Forelimb muscle (tissue), 1 donor: Measurements from ENCODE around the gene ENC1. TPM values are rescaled to one million over a fixed set of nuclear protein-coding genes. Genes with fewer than 3 reads are reported as not detected.

ENCODE experiments used
- DNase-seq: peaks from one replicate; pipeline ENCODE4 v3.0.0-alpha.2; 2013; ENCODE audit warnings: low read depth
- polyA plus RNA-seq: library from polyadenylated mRNA; unstranded; fragments of 120-200 nt; gene quantifications from one replicate; pipeline ENCODE4 v1.2.1, GENCODE V29; 2013; ENCODE audit not compliant: insufficient read length

The ENC1 gene
- polyA plus RNA-seq, 1 donor = 22.2 TPM

GRCh38 chr5:74655716-74656115, 15.2 kb upstream of the ENC1 start:
- DNase-seq = no peak

GRCh38 chr5:74655206-74655605, 14.7 kb upstream of the ENC1 start:
- no peak for DNase-seq

DNA sequence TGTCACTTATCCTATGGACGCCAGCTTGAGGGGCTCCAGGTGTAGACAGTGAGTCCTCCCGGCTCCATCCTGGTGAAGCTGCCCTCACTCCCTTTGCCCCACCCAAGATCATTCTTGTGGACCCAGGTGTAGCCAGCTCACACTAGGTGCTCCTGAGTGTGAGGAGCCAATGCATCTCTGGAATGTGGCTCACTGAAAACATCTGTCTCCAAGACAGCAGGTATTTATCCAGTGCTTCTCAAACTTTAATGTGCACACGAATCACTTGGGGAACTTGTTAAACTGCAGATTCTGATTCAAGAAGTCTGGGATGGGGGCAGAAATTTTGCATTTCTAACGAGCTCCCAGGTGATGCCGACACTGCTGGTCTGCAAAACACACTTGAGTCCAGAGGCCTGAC, 13.5 kb upstream of the ENC1 start:
- DNase-seq = no peak

DNA sequence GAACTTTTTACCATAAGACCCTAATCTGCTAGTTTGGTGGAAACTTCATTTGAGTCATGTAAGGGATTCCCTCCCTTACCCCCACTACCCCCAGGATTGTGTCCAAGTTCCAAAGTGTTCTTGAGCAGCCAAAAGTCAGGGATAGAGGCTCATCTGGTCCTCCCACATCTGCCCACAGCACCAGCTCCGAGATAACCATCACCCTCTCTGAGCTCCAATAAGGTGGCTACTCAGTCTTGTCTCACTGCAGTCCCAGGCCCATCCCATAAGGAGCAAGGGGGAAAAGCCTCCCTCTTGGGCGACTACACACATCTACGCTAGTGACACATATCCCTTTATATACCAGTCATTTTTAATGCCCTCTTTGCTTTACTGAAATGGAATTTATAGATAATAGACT, 12.0 kb upstream of the ENC1 start:
- no peak for DNase-seq

DNA sequence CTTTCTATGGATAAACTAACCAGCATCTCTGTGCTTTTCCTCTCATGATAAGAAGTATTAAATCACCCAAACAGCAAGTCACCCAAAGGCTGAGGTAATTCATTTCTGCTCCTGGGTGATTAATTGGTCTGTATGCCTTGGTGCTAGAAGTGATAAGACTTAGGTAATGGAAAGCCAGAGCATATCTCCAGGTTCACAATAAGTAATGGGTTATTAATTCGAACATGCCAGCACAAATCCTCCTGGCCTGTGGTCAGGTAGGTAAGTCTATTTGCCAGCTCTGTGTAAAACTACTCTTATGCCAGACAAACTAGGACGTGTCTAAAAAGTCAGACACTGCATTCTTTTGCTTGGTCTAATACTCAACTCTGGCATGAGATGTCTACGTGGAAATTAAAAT, 11.2 kb upstream of the ENC1 start:
- no peak for DNase-seq

DNA sequence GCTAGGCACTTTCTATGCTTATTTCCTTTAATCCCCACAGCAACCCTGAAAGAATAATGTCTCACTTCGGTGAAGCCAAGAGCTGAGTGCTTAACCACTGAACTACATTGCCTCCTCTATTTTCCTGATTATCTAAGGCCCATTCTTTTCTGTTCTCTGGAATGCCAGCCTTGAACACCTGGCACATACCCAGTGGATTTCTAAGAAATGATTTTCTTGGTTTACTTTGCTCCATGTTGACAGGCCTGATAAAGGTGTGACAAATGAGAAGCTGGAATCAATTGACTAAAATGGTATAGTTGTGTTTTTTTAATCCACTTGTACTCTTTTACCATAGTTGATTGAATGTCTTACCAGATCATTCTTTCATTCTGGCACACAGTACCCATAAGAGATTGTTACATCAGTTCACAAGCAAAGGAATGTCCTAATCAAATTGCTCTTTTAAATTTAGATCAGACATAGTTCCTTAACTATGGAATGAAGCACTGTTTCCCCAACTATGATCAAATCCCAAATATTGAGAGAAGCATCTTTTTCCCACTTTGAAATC, 9.0 kb upstream of the ENC1 start:
- DNase-seq = no peak

DNA sequence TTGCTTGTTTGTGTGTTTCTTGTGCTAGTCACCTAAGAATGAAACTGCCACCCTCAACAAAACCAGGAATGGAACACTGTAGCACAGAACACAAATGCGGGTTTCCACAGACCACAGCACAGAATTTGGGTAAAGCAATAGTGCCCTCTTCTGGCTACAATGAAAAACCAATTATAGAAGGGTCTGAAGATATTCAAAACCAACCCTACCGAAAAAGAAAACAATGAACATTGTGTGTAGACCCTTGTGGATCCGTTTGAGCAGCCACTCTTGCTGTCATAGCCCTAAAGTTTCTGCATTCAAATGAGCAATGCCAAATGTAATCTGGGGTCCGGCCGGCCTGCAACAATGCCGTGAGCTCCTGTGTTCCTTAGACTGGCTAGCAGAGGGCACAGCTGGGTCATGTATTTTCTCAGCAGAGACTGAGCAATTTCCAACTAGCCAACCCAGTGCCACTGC, 8.3 kb upstream of the ENC1 start:
- no peak for DNase-seq

GRCh38 chr5:74647096-74647495, 6.6 kb upstream of the ENC1 start:
- no peak for DNase-seq

GRCh38 chr5:74643111-74643562, 2.6 kb upstream of the ENC1 start:
- DNase-seq = no peak

DNA sequence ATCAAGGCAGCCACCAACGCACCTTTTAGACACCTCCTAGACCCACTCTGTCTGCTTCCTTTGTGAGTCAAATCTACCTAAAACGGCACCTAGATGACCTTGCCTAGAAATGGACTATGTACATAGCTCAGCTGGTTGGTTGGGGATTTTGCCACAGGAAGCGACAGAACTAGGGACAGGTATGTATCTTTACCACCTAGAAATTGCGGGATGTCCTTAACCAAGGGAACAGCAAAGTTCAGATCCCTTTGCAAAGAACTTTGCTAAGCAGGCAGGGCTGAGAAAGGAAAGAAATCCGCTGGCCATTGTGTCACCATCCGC, 2.0 kb upstream of the ENC1 start:
- no peak for DNase-seq

DNA sequence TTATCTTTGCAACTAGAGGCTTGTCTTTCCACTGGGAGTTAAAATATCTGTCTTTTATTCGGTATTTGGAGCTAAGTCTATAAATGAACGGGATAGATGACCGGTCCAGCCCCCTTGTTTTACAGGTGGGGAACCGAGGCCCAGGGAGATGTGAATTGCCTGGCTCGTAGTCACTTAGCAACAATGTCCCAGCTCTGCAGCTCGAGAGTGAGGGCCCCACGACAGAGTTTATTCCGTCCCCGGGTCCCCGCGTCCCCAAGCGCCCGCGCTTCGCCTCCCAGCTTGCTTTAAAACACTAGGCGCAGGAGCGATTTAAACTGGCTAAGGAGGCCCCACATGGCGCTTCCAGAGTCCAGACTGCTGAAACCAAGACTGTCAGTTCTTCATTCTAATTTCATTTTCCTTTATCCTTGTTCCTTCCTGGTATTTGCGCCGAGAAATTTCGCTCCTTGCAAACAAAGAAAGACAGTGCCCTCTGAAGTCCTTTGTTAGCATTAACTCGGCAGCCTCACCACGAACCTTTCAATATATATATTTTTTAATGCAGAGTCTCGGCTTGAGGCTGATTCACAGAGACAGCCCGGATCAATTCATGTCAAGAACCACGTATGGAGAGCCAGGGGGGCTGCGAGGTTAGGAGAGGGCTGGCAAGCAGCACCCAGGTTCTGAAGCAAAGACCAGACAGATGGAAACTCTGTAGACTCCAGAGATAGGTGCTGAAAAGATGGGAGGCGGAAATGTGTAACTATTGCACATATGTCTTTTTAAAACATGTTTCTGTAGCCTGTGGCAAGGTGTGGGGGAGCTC, 1.4 kb upstream of the ENC1 start:
- peak; percentile 81 for DNase-seq

GRCh38 chr5:74640954-74641734, 616 bp upstream of the ENC1 start:
- no peak for DNase-seq

GRCh38 chr5:74639807-74640449, 600 bp downstream of the ENC1 start:
- no peak for DNase-seq

- no peak for DNase-seq
These were observed 1.3 kb downstream of the ENC1 start for GRCh38 chr5:74638970-74639806.

- DNase-seq = no peak
These were observed 2.0 kb downstream of the ENC1 start for GRCh38 chr5:74638544-74638969.

- no peak for DNase-seq
These were observed 4.0 kb downstream of the ENC1 start for GRCh38 chr5:74636552-74636951.

DNA sequence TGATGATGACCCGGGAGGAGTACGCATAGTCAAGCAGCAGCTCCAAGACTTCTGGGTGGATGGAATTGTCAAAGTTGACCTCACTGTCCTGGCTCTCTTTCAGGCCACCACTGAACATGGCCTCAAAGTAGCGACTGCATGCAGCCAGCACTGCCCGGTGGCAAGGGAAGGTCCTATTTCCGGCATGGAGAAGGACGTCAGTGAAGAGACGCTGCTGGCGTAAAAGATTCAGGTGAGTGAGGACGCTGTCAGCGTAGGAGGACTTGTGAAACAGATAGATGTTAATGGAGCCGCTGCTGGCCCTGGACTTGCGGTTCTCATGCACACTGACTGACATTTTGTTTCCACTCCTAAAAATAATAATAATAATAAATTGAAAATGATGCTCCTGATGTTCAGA, 4.4 kb downstream of the ENC1 start:
- no peak for DNase-seq

DNA sequence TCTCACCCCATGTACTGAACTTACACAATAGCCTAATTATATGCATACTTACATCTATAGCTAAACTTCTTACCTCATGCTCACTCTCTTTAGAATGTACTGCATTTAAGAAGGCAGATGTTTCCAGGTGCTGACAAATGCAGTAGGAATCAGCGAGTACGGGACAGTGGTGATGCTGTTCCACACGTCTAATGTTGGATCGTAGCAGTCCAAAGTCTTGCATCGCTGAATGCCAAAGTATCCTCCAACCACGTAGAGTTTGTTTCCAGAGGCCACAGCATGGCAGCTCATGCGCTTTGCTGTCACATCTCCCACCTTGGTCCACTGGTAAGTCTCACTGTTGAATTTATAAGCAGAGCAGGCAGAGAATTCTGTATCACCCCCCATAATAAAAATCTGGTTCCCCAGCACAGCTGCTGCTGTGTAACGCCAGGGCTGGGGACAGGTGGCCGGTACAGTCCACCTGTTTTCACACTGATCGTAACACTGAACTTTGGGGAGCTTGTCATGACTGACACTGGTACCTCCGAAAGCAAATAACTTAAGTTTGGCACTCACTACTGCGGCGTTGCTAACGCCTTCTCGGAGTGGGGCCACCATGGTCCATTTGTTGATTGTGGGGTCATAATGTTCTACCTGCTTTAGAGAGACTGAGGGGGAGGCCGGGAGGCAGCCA, 5.8 kb downstream of the ENC1 start:
- DNase-seq = no peak

DNA sequence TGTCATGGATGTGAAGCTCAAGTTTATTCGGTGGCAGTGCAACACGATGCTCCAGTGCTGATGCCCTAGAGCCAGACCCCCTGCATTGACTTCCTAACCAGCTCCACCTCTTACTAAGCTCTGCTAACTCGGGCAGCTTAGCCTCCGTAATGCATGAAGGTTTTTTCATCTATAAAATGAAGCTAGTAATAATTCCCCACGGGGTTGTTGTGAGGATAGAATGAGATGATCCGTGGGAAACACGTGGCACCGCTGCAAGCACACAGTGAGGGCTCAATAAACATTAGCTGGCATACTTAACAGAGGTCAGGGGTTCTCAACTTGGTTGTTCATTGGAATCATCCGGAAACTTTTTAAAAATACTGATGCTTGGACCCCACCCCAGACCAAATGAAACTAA, 6.8 kb downstream of the ENC1 start:
- no peak for DNase-seq

DNA sequence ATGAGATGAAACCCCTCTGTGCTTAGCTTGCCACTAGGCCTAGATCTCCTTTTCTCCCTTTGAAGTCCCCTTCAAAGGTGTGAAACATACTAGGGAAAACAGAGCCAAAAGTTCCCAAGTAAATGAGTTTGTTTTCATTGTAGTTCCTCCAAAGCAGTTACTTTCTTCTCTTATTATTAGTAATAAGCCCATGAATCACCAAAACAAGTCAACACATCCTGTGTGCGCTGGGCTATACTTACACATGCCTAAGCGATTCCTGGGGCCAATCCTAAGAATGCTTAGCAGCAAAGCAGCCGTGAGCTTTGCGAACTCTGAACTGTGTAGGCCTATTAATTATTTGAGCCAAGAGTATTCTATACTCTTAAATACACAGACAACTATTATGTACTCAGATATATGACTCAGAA, 7.6 kb downstream of the ENC1 start:
- DNase-seq = no peak
